Measurements from ENCODE around the gene FAM200C. TPM values are rescaled to one million over a fixed set of nuclear protein-coding genes. Genes with fewer than 3 reads are reported as not detected.

FAM200C gene
- total RNA-seq, 1 donor from 2014 or later = 1.9 TPM

DNA sequence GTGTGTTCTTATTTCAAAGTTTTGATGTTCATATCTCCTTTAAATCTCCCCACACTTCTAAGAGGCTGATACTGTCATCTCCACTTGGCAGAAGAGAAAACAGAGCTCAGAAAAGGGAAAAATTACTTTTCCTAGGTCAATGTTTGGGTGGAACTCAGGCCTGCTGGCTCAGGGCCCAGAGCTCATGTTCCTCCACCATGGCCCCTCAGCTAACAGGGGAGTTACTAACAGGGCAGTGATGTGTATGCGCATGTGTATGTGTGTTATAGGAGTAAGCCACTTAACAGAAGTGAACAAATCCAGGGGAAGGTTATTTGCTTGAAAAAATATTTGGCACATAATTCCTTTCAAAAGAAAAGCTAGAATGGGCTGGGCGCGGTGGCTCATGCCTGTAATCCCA lies 32.0 kb downstream of the FAM200C start:
- DNase-seq (ENCODE audit: low spot score) = no peak

DNA sequence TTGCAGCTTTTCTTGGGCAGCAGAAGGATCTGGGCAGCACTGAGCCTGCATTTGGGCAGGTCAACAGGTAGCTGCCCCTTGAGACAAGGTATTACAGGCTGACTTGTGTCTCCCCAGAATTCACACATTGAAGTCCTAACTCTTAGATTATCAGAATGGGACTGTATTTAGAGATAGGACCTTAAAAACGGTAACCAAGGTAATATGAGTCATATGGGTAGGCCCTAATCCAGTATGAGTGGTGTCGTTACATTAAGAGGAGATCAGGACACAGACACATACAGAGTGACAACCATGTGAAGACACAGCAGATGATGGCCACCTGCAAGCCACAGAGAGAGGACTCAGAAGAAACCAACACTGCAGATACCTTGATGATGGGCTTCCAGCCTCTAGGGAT lies 32.6 kb downstream of the FAM200C start:
- DNase-seq (ENCODE audit: low spot score) = no peak

DNA sequence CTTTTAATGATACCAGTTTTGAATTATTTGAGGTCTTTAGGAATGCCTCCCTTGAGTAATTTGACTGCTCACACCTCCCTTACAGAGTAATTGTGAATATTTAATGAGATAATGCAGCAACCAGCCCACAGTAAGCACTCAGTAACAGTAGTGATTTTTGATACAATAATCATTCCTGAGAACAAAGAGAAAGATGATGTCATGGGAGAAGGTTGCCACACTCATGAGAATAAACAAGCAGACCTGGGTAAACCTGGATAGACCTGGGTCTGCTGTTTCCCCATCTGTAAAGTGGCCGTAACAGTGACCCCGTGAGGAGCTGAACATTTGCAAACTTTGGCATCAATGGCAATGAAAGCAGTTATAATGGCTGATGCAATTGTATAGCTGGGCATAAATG lies 33.6 kb downstream of the FAM200C start:
- no peak for DNase-seq (ENCODE audit: low spot score)

DNA sequence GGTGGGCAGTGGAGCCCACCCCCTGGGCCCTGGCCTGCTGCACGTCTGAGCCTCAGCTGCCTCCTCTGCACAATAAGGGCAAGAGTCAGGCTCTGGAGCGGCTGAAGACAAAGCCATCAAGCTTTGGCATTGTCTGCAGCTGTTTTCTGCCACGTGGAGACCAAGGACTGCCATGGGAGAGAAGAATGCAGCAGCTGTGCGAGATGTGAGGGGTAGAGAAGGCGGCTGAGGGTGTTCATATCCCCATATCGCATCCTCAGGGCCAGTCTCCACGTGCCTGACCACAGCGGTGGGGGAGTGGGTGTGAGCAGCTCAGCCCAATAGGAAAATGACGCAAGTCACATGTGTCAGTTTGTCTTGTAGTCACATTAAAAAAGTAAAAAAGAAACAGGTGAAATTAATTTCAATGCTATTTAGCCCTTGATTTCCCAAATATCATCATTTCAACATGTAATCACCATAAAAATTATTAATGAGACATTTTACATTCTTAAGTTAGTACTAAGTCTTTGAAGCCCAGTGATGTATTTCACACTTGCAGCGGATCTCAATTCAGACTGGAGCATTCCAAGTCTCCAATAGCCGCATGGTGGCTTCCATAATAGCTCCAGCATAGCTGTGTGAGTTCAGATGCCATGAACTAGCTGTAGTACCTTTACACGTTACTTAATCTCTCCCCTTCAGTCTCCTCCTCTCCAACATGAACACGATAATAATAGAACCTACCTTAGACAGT lies 36.0 kb downstream of the FAM200C start:
- DNase-seq (ENCODE audit: low spot score) = no peak

DNA sequence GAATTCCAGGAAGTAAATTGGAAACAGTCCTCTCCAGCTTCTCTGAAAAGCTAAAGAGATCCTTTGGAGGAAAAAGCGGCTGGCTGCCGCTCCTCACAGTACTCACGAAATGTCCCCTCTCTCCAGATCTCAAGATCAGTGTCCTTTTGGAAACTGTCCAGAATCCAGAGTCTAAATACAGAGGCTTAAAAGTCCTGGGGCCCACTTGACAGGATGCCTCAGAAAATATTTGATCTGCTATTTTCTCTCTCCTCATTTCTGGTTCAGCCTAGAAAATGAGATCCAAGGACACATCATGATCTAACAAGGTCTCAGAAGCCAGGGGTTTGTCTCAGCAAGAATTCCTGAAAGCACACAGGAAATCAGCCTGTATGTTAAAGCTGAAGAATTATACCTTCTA lies 36.6 kb downstream of the FAM200C start:
- DNase-seq (ENCODE audit: low spot score) = no peak

DNA sequence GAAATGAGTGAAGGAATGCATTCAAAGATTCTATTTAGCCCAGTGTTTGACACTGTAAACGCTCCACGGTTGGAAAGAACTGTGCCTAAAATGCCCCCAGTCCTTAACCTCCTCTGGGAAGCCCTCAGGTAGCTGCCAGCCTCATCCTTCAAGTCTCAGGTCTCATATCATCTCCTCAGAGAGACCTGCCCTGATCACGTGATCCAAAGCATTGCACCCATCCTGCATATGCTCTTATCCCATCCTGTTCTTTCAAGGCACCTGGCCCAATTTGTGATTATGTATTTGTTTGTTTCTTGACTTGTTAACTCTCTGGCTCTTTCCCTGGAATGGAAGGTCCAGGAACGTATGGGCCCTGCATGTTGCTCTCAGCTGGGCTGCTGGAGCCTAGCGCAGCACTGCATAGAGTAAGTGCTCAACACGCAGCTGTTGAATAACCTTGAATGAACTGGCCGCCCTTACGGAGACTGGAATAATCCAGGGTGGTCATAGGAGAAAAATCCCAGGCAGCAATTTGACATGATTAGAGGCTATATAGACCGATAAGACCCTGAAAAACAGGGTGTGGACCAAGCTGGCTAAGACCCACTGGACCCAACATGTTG lies 38.1 kb downstream of the FAM200C start:
- no peak for DNase-seq (ENCODE audit: low spot score)

DNA sequence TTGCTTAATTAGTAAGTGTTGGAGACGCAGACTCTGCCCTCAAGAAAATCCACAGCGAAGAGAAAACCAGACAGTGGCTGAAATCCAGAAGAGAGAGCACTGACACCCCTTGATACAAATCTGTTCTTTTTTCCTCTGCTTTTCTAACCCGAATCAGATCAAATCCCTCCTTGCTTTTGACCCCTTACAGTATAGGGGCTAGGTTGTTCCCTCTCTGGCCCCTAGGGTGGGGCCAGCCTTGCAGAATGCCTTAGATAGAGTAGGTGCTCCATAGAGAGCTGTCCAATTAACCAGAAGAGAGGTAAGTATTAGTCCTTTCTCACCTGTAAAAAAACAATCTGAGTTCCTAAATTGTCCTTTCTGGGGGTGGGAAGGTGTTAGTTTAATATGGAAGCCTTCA lies 39.5 kb downstream of the FAM200C start:
- DNase-seq (ENCODE audit: low spot score) = no peak

DNA sequence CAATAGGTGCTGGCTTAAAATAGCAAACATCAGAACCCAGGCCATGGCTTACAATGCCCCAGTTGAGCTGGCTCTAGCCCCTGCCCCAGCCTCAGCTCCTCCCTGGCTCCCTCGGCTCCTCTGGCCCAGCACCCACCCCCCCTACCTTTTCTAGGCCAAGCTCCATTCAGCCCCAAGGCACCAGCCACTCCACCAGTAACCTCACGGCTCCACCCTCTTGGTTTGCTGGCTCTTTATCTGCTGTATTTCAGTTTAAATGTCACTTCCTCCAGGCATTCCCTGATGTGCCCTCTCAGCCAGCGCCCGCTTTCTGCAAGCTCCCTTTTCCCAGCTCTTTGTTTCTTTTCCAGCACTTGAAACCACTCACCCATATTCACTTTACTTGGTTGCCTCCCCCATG lies 40.0 kb downstream of the FAM200C start:
- no peak for DNase-seq (ENCODE audit: low spot score)

DNA sequence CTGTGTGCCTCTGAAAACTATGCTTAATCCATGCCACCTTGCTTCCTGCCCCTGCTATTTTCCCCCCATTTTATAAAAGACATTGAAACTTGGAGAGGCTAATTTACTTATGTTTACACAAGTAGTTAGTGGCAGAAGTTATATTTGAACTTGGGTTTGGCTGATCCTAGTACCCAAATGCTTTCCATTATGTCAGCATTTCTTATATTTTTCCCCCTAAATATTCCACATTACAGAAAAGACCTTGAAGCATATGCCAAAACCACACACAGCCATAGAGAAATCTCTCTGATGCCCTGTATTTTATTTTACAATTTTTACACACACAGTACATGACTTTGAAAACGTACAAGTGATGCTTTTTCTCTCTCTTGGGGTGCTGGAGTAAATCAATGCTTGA lies 40.6 kb downstream of the FAM200C start:
- no peak for DNase-seq (ENCODE audit: low spot score)

DNA sequence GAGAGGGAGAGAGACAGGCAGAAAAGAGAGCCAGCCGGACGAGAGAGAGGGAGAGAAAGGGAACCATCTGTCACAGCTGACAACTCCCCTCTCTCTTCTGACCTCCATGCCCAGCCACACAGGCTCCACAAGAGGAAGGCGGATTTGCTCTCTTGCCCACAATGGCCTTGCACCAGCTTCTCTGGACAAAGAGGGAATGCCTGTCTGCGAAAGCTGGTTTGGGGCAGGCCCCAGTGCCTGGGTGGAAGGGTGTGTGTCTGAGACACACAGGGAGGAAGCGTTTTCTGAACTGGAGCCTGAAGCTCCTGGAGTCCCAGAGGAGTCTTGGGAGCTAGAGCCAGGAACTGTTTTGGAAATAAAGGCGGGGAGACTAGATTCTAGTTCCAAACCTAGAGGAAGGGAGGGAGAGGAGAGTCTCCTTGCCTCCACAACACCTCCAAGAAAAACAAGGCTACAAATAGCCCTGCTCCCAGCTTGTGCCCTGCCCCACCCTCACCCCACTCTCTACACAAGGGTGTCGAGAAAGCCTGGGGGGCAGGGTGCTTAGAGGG lies 41.9 kb downstream of the FAM200C start:
- no peak for DNase-seq (ENCODE audit: low spot score)

DNA sequence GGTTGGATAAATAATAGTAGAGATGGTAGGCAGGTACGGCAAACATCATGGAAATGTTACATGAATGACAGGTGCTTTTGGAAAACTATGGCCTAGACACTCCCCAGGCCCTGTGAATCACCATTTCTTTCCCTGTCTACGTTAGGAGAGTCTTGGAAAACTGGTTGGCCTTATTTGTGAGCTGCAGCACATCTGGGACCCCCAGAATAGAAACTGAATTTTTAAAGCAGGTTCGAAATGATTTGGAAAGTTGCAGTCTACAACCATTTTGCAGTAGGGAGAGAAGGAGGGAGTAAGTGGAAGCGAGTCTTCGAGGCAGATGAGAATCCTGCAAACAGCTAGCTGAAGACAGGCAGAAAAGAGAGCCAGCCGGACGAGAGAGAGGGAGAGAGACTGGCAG lies 42.5 kb downstream of the FAM200C start:
- DNase-seq (ENCODE audit: low spot score) = no peak

DNA sequence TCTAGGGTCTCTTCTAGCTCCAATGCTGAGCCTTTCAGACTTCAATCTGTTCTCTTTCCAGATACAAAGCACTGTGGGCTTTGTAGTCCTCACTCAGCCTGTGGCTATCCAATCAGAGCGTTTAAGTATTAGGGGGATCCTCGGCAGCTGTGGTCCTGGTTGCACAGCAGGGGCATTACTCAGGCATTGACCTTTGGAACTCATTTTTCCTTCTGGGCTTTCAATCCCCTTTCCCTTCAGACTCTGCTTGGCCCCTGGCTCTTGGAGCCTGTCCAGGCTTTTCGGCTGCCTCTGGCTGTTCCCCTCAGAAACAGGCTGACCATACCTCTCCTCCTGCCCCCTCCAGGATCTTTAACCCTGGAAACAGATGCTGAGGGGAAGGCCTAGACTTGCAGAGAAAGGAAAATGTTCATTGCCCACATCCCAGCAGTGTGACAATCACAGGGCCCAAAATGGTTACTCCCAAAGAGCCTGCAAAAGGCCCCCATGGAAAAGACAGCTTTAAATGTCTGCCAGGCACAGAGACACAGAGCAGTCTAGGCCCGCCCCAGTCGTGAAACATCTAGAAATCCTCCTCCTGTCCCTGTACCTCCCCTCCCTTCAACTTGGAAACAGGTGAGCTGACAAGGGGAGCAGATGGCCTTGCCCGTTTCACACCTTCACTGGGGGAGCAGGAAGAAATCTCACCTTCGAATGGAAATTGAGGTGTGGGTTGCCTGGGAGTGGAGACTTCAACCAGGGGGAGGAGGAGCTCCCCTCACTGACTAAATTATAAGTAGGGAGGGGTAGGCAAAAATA lies 43.1 kb downstream of the FAM200C start:
- no peak for DNase-seq (ENCODE audit: low spot score)

DNA sequence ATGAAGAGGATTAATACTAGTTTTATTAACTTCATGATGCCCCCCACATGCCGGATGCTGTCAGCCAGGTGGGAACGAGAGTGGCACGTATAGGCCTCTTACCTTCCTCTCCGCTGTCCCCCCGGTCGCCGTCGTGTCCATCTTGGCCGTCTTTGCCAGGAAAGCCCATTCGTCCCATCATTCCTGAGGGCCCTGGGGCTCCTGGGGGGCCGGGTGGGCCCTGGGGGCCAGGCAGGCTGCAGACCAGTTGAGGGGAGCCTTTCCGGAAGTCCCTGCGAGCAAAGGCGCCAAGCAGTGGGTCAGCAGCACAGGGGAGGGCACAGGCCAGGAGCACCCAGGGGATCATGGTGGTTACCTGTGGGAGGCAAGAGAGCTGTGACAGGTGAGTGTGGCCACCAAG lies 45.2 kb downstream of the FAM200C start:
- no peak for DNase-seq (ENCODE audit: low spot score)

DNA sequence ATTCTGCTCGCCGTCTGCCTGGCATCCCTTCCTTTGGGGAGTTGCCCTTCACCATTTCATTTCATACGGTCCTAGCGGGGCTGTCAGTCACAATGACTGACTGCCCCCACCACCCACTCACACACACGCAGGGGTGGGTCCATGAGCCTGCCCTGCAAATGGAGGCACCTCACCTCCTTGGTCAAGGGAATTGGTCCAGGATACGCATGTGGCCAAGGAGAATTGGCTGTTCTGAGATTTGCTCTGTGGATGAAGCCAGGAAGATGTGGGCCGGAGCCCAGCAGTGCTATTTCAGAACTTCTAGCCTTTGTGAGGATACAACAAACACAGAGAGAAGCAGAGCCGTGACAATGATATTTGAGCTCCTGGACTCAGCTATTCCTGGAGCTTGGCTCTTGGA lies 46.5 kb downstream of the FAM200C start:
- peak; percentile 53 for DNase-seq (ENCODE audit: low spot score)

DNA sequence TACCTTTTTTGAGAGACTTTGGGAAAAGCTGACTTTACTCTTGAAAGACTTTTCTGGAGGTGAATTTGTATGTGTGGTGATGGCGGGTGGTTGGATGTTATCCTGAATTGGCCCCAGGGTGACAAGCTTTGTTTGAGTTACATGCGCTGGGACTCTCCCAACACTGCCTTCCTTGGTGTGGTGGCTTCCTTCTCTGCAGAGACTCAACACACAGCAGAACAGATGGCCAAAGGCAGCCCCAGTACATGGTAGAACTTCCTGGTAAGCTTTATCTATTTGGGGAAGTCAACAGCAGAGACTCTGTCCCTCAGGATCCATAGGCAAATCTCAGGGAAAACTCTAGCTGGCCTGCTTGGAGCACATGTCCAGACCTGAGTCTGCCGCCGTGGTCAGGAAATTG lies 47.5 kb downstream of the FAM200C start:
- DNase-seq (ENCODE audit: low spot score) = no peak

DNA sequence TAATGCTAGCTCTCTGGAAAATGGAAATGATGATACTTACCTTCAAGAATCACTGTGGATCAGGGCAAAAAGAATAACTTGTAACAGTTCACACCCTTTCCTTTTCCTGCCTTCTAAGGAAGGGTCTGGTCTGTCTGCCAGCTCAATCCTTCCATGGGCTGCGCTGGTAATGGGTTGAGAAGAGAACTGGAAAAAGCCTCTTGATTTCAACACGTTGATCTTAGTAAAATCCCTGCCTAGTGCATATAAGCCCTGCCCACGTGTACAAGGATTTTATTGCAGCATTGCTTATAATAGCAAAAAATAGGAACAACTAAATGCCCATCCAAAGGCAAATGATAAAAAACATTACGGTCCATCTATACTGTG lies 49.9 kb downstream of the FAM200C start:
- no peak for DNase-seq (ENCODE audit: low spot score)

DNA sequence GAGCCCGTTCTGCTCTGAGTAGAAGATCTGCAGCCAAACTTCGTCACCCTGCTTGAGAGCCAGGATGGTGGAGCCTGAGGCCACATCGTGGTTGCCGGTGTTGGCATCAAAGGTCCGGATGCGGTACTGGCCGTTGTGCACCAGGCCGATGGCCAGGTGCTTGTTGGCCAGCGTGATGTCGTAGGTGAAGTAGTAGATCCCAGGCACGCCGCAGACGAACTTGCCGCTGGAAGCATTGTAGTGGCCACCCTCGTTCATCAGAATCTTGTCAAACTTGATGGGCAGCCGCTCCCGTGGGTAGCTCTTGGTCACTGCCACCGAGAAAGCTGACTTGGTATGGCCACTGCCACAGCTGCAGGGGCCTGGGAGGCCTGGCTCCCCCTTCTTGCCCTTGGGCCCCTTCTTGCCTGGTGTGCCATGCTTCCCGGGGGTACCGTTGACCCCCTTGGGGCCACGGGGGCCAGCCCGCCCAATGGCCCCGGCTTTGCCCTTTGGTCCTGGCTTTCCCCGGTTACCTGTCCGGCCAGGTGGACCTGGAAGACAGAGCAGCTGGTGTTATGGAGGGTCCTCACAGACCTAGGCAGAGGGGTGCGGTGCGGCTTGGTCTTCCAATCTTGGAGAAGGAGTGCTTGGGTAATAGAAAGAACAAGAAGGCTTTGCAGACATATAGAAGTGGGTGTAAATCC lies 50.5 kb downstream of the FAM200C start:
- DNase-seq (ENCODE audit: low spot score) = no peak

DNA sequence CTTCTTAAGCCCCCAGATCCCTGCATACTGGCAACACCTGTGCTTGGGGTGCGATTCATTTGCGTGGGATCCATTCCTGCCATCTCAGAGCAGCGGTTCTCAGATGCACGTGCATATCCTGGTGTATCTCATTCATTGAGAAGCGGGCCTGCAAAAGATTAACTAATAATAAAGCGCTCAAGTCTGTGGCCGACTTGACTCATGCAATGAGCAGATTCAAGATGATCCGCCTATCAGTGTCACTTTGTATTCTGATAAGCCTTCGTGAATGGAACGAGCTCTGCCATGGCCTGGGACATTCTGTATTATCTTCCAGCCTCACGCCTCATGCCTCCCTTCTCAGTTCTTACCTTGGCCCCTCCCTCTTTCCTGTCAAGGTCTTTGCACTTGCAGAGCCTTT lies 51.8 kb downstream of the FAM200C start:
- no peak for DNase-seq (ENCODE audit: low spot score)

DNA sequence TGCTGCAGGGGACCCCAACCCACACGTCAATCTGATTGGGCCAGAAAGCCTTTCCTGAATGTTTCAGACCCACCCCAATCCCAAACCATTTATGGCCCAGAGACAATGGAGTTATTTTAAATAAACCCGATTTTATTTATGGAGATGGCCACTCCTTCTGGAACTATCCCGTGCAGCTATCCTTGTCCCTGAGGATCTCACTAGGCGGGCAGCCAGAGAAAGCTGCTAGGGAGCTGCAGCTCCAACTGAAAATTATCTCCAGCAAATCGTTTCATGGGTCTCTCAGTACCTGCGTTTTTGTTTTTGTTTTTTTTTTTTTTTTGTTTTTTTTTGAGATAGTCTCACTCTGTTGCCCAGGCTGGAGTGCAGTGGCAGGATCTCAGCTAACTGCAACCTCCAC lies 52.4 kb downstream of the FAM200C start:
- no peak for DNase-seq (ENCODE audit: low spot score)

Data from mesenteric fat pad (tissue), 1 donor.